HG02588 (cell line): ENCODE measurements around the gene PKN2.
"Not testable (repeated sequence)": the region's sequence is repeated elsewhere in the genome, so short reads cannot be mapped to it uniquely, and the experiment has no call there.

ENCODE experiments used
- ATAC-seq: cut with Tn5 transposase; IDR thresholded peaks from one replicate; pipeline ENCODE4 v1.9.1; 2021; ENCODE audit warnings: mild to moderate bottlenecking, moderate library complexity; ENCODE audit not compliant: unreplicated experiment

Gene PKN2

DNA sequence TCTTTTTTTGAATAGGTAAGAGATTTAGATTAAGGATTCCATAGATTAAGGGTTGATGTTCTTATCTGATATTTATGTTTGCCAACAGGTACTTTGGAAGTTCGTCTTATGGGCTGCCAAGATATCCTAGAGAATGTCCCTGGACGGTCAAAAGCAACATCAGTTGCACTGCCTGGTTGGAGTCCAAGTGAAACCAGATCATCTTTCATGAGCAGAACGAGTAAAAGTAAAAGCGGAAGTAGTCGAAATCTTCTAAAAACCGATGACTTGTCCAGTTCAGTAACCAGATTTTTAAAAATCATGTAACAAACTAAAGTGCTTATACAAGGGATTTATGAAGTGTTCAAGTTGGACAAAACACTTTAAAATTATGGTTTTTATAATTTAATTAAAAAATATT is 100.5 kb downstream of the PKN2 start:
- ATAC-seq: no peak

- ATAC-seq: no peak
These were observed 103.2 kb downstream of the PKN2 start for GRCh38 chr1:88787023-88787903.

DNA sequence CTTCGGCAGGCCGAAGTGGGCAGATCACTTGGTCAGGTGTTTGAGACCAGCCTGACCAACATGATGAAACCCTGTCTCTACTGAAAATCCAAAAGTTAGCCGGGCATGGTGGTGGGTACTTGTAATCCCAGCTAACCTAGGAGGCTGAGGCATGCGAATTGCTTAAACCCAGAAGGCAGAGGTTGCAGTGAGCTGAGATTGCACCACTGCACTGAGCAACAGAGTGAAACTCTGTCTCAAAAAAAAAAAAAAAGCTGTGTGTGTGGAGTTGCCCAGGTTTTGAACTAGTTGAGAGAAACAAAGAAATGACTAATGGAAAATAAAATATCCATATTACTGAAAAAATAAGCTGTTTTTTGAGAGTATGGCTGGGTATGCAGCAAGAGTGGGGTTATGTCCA is 107.1 kb downstream of the PKN2 start:
- ATAC-seq: no peak

- no peak for ATAC-seq
These were observed 115.4 kb downstream of the PKN2 start for GRCh38 chr1:88799491-88799890.

DNA sequence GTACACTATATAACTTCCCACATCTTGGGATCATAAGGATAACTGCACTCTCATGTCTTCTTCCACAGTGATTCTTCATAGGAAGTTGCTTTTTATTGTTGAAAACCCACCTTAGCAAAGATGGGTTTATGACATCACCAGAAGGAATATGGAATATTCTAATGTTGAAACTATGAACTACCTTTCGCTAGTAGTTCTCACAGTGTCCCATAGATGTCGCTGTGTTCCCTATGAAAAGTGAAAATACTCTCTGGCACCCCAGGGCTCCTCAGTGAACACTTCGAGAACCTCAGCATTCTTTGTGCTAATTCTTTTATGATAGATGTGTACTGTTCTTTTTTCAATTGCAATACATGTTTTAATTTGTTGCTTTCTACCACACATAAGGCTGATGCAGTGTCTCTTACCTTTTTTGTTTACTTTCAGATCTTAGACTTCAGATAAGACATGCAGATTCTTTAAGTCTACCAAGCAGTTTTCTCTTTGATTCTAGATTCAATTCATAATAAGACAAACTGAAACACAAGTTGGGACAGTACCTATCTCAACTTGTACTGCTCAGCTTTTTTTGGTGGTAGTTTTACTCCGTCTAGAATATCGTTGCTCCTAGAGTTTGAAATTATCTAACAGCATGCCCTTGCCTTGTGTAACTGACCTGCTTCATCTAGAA is 116.4 kb downstream of the PKN2 start:
- no peak for ATAC-seq

DNA sequence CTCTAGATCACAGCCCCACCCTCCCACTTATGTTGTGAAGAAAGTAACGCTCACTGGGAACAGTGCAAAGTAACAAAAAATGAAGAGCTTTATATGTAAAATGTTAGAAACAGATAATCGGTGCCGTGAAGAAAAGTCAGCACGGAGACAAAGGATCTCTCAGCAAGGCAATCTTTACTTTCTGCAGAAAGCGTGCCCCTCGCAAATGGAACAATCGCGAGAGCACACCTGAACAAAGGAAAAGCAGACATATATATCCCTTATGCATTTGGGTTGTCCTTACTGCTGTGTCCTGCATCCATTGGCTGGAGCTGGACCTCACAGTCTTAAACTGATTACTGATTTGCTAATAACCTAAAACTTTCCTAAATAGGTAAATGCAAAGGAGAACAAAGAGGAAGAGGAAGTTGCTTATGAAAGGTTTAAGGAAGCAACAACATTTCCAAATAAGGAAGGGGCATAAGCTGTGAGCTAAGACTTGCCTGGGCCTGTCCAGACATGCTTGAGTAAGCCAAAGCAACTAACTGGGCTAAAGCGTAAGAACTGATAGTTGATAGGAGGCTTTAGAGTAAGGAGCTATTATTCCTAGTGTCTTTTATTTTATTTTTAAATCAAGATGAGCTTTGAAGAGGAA is 117.6 kb downstream of the PKN2 start:
- ATAC-seq: no peak

DNA sequence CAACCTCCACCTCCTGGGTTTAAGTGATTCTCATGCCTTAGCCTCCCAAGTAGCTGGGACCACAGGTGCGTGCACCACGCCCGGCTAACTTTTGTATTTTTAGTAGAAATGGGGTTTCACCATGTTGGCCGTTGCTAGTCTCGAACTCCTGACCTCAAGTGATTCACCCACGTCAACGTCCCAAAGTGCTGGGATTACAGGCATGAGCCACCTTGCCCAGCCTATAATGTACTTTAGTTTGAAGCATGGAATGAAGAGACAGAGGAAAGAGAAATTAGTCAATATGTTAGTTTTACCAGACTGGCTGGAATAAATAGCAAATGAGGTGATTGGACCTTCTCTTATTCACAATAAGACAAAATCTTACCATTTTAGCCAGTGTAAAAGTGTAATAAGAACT is 118.3 kb downstream of the PKN2 start:
- no peak for ATAC-seq

GRCh38 chr1:88802950-88803349 is 118.9 kb downstream of the PKN2 start:
- no peak for ATAC-seq

DNA sequence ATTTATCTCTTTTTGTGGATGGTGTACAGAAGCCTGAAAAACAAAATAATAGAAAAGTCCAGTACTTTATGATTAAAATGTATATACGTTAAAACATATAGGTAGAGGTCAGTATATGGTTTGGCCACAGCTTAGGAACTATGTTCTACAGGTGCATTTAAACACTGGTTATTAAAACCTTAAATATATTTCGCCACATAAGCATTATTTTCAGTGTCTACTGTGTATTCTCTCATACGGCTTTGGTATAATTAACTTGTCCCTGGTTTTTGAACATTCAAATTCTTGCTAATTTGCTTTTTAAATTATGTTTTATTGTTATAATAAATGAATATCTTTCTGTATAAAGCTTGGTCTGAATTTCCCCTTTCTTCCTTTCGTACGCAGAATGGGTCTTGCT is 119.4 kb downstream of the PKN2 start:
- ATAC-seq: no peak

DNA sequence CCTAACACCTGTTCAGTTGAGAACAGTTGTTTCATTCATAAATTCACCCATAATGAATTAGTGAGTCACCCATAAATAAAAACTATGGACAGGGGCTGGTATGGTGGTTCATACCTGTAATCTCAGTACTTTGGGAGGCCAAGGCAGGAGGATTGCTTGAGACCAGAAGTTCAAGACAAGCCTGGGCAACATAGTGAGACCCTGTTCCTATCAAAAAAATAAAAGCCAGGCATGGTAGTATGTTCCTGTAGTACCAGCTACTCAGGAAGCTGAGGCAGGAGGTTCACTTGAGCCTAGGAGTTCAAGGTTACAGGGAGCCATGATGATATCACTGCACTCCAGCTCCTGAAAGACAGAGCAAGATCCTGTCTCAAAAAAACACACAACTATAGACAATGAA is 128.3 kb downstream of the PKN2 start:
- ATAC-seq: no peak

- ATAC-seq: no peak
These were observed 129.4 kb downstream of the PKN2 start for GRCh38 chr1:88813471-88813870.

- ATAC-seq: not testable (repeated sequence)
These were observed 135.6 kb downstream of the PKN2 start for GRCh38 chr1:88819642-88820041.

DNA sequence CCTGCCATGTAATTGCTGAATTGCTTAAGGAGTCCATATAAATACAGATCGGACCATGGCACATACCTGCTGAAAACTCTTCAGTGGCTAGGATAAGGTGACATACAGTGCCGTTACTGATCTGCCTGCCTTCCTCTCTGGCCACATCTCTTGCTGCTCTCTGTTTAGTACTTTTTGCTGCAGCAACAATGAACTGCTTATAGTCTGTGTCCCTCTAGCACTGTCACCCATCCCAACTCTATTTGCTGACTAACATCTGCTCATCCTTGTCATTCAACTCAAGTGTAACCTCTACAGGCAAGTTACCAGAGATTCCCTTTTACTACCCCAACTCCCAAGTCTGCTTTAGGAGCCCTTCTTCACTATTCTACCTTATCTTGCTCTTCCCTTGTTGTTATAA is 141.6 kb downstream of the PKN2 start:
- no peak for ATAC-seq

DNA sequence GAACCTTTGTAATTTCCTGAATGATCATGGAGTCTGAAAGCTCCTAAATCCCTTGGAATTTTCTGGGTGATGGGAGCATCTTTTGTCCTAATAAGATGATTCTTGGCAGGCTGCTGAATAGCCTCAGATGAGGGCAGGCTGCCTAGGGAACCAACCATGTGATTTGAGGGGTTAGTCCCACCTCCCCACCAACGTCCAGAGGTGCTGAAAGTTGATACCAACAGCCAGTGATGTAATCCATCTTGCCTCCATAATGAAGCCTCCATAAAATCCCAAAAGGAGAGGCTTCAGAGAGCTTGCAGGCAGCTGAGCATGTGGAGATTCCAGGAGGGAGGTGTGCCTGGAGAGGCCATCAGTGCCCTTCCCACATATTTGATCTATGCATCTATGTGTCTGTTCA is 163.6 kb downstream of the PKN2 start:
- ATAC-seq: no peak

DNA sequence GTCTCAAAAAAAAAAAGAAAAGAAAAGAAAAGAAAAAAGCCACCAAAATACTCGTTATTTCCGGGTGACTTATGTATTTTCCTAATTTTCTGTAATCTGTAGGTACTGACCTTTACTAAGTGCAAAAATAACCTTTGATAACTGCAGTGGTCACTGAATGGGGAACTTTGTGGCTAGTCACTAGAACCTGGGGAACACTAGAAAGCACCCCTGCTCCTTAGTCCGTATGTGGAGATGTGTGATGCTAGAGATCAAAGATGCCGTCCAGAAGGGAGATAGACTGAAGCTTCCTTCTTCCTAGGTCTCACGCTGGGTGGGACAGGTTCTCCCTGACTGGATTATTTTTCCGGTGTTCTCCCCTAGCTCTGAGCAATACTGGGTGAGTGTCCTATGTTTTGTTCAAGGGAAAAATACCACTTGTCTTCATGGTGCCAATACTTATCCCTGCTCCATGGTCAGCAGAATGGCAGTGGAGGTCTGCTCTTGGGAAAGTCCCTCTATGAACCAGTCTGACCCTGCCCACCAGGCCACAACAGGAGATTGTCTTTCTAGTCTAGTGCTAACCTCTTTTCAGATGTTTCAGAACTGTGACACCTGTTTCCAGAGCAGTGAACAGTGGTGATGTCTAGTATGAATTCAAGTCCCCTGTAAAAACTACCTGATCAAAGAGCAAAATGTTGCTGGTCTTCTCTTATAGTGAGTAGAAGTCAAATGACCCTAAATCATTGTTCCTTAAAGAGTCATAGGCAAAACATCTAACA is 167.4 kb downstream of the PKN2 start:
- ATAC-seq: no peak

DNA sequence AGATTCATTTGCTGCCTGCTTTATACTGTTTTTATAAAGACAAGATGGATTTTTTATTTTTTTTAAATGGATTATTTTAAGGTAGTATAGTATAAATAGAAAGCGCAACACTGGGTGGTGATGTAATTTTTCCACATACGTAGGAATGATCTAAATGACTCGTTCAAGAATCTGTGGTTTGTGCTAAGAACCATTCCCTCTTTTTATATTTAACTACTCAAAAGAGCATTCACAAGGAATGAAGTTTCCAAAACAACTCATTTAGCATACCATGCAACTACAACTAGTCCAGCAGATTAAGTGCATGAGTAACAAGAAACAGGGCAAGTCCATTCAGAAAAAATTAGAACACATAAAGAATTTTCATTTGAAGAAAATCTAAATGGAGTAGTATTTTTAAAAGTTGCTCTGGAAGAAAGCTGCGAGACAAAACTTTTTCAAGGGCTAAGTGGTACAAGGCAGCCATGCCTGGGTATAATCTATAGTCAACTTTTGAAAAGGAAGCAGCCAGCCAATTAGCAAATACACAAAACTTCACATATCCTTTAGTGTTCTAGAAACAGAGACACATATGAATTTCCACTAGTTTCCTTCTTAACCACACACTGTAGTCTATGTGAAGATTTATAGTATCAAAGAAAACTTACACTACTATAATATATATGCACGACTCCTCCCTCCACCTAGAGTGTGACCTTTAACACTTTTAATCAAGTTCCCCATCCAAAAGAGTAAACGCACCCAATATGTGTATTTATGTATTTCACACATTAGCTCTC is 183.9 kb downstream of the PKN2 start:
- ATAC-seq: no peak

DNA sequence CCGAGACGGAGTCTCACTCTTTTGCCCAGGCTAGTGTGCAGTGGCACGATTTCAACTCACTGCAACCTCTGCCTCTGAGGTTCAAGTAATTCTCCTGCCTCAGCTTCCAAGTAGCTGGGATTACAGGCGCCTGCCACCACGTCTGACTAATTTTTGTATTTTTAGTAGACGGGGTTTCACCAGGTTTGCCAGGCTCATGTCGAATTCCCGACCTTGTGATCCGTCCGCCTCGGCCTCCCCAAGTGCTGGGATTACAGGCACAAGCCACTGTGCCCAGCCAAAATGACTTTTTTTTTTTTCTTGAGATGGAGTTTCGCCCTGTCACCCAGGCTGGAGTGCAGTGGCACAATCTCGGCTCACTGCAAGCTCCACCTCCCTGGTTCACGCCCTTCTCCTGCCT is 185.6 kb downstream of the PKN2 start:
- not testable (repeated sequence) for ATAC-seq

DNA sequence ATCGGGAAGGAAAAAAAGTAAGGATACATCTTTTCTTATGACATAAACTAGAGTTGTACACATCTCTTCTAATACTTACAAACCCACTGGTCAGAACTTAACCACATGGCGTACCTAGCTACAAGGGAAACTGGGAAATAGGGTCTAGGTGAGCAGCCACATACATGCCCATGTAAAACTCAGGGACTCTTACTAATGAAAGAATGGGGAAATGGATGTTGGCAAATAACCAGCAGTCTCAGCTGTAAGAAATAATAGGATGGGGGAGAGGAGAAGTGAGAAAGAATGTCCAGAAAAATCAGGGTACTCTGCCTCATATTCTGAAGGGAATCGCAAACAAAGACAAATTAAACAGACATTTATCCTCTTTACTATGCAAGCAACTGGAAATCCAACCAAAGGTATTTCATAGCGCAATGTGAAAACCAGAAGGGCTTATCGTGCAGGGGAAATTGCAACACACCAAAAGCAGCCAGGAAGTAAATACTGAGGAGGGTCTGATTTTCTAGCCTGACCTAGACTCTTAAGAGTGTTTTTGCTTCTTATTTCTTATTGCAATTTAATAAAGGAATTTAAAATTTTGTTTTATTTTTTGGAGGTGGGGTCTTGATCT is 189.8 kb downstream of the PKN2 start:
- no peak for ATAC-seq

GRCh38 chr1:88875595-88875994 is 191.5 kb downstream of the PKN2 start:
- no peak for ATAC-seq
